ENCODE results near the gene LRP1B.

LRP1B gene

GRCh38 chr2:140353541-140353940 is 1777.3 kb downstream of the LRP1B start:
- H2AFZ ChIP-seq (ENCODE audit: low read depth), result no peak overlapping the region
- H3K27me3 ChIP-seq (ENCODE audit: insufficient read depth, low read depth), result no peaks in the 10 kb centered on the region
- no peaks in the 10 kb centered on the region for H4K20me1 ChIP-seq (ENCODE audit: insufficient read depth)
- no peaks in the 10 kb centered on the region for H3K79me2 ChIP-seq (ENCODE audit: insufficient read depth, low read depth)
- H3K4me2 ChIP-seq, result no peak overlapping the region
- H3K9ac ChIP-seq, result no peak overlapping the region
- TF ChIP-seq CTCF (conservative IDR thresholded peaks at IDR 0.05; ENCODE audit: low read depth, low read length), result no peak
- no peak overlapping the region for H3K4me3 ChIP-seq (IDR thresholded peaks at IDR 0.05; ENCODE audit: insufficient read depth, low read depth, low read length)
- no peaks in the 10 kb centered on the region for H3K4me1 ChIP-seq (ENCODE audit: low read depth, poor library complexity, severe bottlenecking)
- no peak overlapping the region for H3K27ac ChIP-seq
- H3K36me3 ChIP-seq (ENCODE audit: insufficient read depth), result no peaks in the 10 kb centered on the region

- TF ChIP-seq CTCF (conservative IDR thresholded peaks at IDR 0.05; ENCODE audit: low read depth, low read length), result no peak
- Histone ChIP-seq H3K9ac (no peak overlapping the region), H3K4me2 (no peak overlapping the region)
These were observed 1779.1 kb downstream of the LRP1B start for GRCh38 chr2:140351692-140352091.

GRCh38 chr2:140349695-140350094 is 1781.1 kb downstream of the LRP1B start:
- H3K4me1 ChIP-seq (ENCODE audit: low read depth, poor library complexity, severe bottlenecking), result no peaks in the 10 kb centered on the region
- no peaks in the 10 kb centered on the region for H3K36me3 ChIP-seq (ENCODE audit: insufficient read depth)
- no peak overlapping the region for H2AFZ ChIP-seq (ENCODE audit: low read depth)
- no peak overlapping the region for H3K4me3 ChIP-seq (IDR thresholded peaks at IDR 0.05; ENCODE audit: insufficient read depth, low read depth, low read length)
- no peak overlapping the region for H3K9ac ChIP-seq
- no peaks in the 10 kb centered on the region for H4K20me1 ChIP-seq (ENCODE audit: insufficient read depth)
- no peaks in the 10 kb centered on the region for H3K27me3 ChIP-seq (ENCODE audit: insufficient read depth, low read depth)
- H3K79me2 ChIP-seq (ENCODE audit: insufficient read depth, low read depth), result no peaks in the 10 kb centered on the region
- no peak overlapping the region for H3K27ac ChIP-seq
- TF ChIP-seq CTCF (conservative IDR thresholded peaks at IDR 0.05; ENCODE audit: low read depth, low read length), result no peak
- no peak overlapping the region for H3K4me2 ChIP-seq

More at GRCh38 chr2:140351692-140352091, 1779.1 kb downstream of the LRP1B start:
- Histone ChIP-seq H2AFZ (ENCODE audit: low read depth) (no peak overlapping the region), H3K4me3 (IDR thresholded peaks at IDR 0.05; ENCODE audit: insufficient read depth, low read depth, low read length) (no peak overlapping the region), H3K4me1 (ENCODE audit: low read depth, poor library complexity, severe bottlenecking) (no peaks in the 10 kb centered on the region), H4K20me1 (ENCODE audit: insufficient read depth) (no peaks in the 10 kb centered on the region), H3K36me3 (ENCODE audit: insufficient read depth) (no peaks in the 10 kb centered on the region), H3K27ac (no peak overlapping the region), H3K27me3 (ENCODE audit: insufficient read depth, low read depth) (no peaks in the 10 kb centered on the region), H3K79me2 (ENCODE audit: insufficient read depth, low read depth) (no peaks in the 10 kb centered on the region)

- no peak overlapping the region for H3K4me2 ChIP-seq
- no peaks in the 10 kb centered on the region for H3K79me2 ChIP-seq (ENCODE audit: insufficient read depth, low read depth)
- H3K27ac ChIP-seq, result no peak overlapping the region
- no peaks in the 10 kb centered on the region for H4K20me1 ChIP-seq (ENCODE audit: insufficient read depth)
- H3K4me1 ChIP-seq (ENCODE audit: low read depth, poor library complexity, severe bottlenecking), result no peaks in the 10 kb centered on the region
- no peaks in the 10 kb centered on the region for H3K36me3 ChIP-seq (ENCODE audit: insufficient read depth)
- TF ChIP-seq CTCF (conservative IDR thresholded peaks at IDR 0.05; ENCODE audit: low read depth, low read length), result no peak
- no peak overlapping the region for H3K4me3 ChIP-seq (IDR thresholded peaks at IDR 0.05; ENCODE audit: insufficient read depth, low read depth, low read length)
- no peak overlapping the region for H2AFZ ChIP-seq (ENCODE audit: low read depth)
- H3K27me3 ChIP-seq (ENCODE audit: insufficient read depth, low read depth), result no peaks in the 10 kb centered on the region
- H3K9ac ChIP-seq, result no peak overlapping the region
These were observed 1782.0 kb downstream of the LRP1B start for GRCh38 chr2:140348826-140349225.

Data from KMS-11 (cell line).